WTC11 (cell line): ENCODE results near the gene LRRN1.

ENCODE experiments used
- ATF3 ChIP-seq: sonication (generic); formaldehyde crosslinking; conservative IDR thresholded peaks from 2 replicates; pipeline ENCODE4 v1.8.1; 2022; ENCODE audit warnings: mild to moderate bottlenecking, missing genetic modification reagents
- CTCF ChIP-seq: fragments of 200-600 bp; IDR thresholded peaks from 2 replicates; pipeline ENCODE4 v1.8.0; 2022; ENCODE audit warnings: antibody characterized with exemption
- MYBL2 ChIP-seq: sonication (generic); formaldehyde crosslinking; IDR thresholded peaks from 2 replicates; pipeline ENCODE4 v1.8.1; 2023; ENCODE audit warnings: mild to moderate bottlenecking, moderate library complexity, missing genetic modification reagents
- NFE2L1 ChIP-seq: sonication (generic); formaldehyde crosslinking; IDR thresholded peaks from 2 replicates; pipeline ENCODE4 v1.8.1; 2023; ENCODE audit warnings: missing genetic modification reagents
- NFYB ChIP-seq: sonication (generic); formaldehyde crosslinking; conservative IDR thresholded peaks from 2 replicates; pipeline ENCODE4 v1.8.0; 2022; ENCODE audit warnings: low read depth, missing genetic modification reagents
- USF1 ChIP-seq: sonication (generic); formaldehyde crosslinking; IDR thresholded peaks from 2 replicates; pipeline ENCODE4 v1.8.0; 2022; ENCODE audit warnings: mild to moderate bottlenecking, missing genetic modification reagents
- TF ChIP-seq, protein P1 (sequence below): sonication (generic); formaldehyde crosslinking; conservative IDR thresholded peaks from 2 replicates; pipeline ENCODE4 v1.8.1; 2023; ENCODE audit warnings: mild to moderate bottlenecking, low read depth, missing genetic modification reagents, moderate library complexity

DNA sequence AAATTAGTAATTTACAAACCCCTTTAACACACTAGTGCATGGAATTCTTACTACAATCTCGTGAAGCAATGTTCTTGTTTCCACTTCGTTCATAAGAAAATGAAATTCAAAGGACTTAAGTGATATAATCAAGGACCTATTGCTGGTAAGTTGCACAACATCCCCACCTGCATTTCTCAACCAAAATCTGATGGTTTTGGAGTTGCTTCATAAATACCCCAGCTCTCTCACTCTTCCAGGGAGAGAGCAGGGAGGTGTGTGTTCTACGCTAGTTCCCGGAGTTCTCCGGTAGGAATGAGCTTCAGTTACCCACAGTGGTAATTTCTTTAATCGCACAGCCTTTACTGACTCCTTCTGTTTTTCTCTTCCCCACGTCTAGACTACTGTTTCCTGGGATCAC lies 81.8 kb downstream of the LRRN1 start:
- TF ChIP-seq CTCF, result no peak
- no peak for TF ChIP-seq NFE2L1 (CRISPR knock-in tag)
- no peak for TF ChIP-seq NFYB (CRISPR knock-in tag)
- no peak for TF ChIP-seq MYBL2 (CRISPR knock-in tag)
- TF ChIP-seq ATF3 (CRISPR knock-in tag), result no peak
- no peak for TF ChIP-seq USF1
- TF ChIP-seq, protein P1, sequence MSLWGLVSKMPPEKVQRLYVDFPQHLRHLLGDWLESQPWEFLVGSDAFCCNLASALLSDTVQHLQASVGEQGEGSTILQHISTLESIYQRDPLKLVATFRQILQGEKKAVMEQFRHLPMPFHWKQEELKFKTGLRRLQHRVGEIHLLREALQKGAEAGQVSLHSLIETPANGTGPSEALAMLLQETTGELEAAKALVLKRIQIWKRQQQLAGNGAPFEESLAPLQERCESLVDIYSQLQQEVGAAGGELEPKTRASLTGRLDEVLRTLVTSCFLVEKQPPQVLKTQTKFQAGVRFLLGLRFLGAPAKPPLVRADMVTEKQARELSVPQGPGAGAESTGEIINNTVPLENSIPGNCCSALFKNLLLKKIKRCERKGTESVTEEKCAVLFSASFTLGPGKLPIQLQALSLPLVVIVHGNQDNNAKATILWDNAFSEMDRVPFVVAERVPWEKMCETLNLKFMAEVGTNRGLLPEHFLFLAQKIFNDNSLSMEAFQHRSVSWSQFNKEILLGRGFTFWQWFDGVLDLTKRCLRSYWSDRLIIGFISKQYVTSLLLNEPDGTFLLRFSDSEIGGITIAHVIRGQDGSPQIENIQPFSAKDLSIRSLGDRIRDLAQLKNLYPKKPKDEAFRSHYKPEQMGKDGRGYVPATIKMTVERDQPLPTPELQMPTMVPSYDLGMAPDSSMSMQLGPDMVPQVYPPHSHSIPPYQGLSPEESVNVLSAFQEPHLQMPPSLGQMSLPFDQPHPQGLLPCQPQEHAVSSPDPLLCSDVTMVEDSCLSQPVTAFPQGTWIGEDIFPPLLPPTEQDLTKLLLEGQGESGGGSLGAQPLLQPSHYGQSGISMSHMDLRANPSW, result no peak
